Neutrophil (primary cell): ENCODE measurements around the gene MAOB.

ENCODE experiments used
- H3K27ac ChIP-seq: fragments of 200-600 bp; sonication (generic); 2 replicates; pipeline ENCODE4 v1.5.1; 2016; ENCODE audit warnings: mild to moderate bottlenecking, moderate library complexity
- H3K27me3 ChIP-seq: fragments of 200-600 bp; sonication (generic); 2 replicates; pipeline ENCODE4 v1.6.0; 2016; ENCODE audit warnings: mild to moderate bottlenecking
- H3K36me3 ChIP-seq: fragments of 200-600 bp; sonication (generic); 2 replicates; pipeline ENCODE4 v1.5.1; 2017
- H3K4me1 ChIP-seq, 2 experiments: fragments of 200-600 bp in 1 of 2; sonication (generic) in 1 of 2; 1 replicate in 1 of 2; 2 replicates in 1 of 2; pipeline versions ENCODE4 v1.5.1 to v1.6.1; 2013 to 2016; ENCODE audit warnings: low read depth in 1 of 2, low read length in 1 of 2, mild to moderate bottlenecking in 1 of 2, moderate library complexity in 1 of 2; ENCODE audit not compliant: control insufficient read depth in 1 of 2, insufficient read depth in 1 of 2
- H3K4me3 ChIP-seq, 2 experiments: fragments of 200-600 bp in 1 of 2; sonication (generic) in 1 of 2; 1 replicate in 1 of 2; 2 replicates in 1 of 2; pipeline ENCODE4 v1.5.1; 2013 to 2016; ENCODE audit warnings: low read depth in 1 of 2, low read length in 1 of 2, mild to moderate bottlenecking in 1 of 2, moderate library complexity in 1 of 2
- H3K9me3 ChIP-seq: fragments of 200-600 bp; sonication (generic); 2 replicates; pipeline ENCODE4 v1.5.1; 2016
- CTCF ChIP-seq: fragments of 200-600 bp; sonication (generic); IDR thresholded peaks from 2 replicates; pipeline ENCODE4 v1.5.1; 2016; ENCODE audit warnings: antibody characterized with exemption

MAOB gene

GRCh38 chrX:43827791-43828190, 54.5 kb downstream of the MAOB start:
- Histone ChIP-seq H3K4me1 (no peaks in the 10 kb centered on the region), H3K27me3 (no peaks in the 10 kb centered on the region), H3K36me3 (no peaks in the 10 kb centered on the region), H3K27ac (no peak overlapping the region), H3K4me3 (no peak overlapping the region), H3K9me3 (no peaks in the 10 kb centered on the region)
- TF ChIP-seq CTCF, result no peak

- no peaks in the 10 kb centered on the region for H3K36me3 ChIP-seq
- H3K4me1 ChIP-seq, result no peaks in the 10 kb centered on the region
- H3K27ac ChIP-seq, result no peak overlapping the region
These were observed 60.2 kb downstream of the MAOB start for GRCh38 chrX:43822014-43822413.

GRCh38 chrX:43817444-43817843, 64.8 kb downstream of the MAOB start:
- no peak for TF ChIP-seq CTCF
- no peaks in the 10 kb centered on the region for H3K36me3 ChIP-seq
- no peaks in the 10 kb centered on the region for H3K4me1 ChIP-seq
- no peak overlapping the region for H3K27ac ChIP-seq
- H3K4me3 ChIP-seq, result no peak overlapping the region
- no peaks in the 10 kb centered on the region for H3K27me3 ChIP-seq
- no peaks in the 10 kb centered on the region for H3K9me3 ChIP-seq

More at GRCh38 chrX:43822014-43822413, 60.2 kb downstream of the MAOB start:
- no peak for TF ChIP-seq CTCF
- H3K4me3 ChIP-seq, result no peak overlapping the region
- no peaks in the 10 kb centered on the region for H3K9me3 ChIP-seq
- H3K27me3 ChIP-seq, result no peaks in the 10 kb centered on the region

- no peaks in the 10 kb centered on the region for H3K9me3 ChIP-seq
- no peak for TF ChIP-seq CTCF
- no peaks in the 10 kb centered on the region for H3K4me1 ChIP-seq
- no peak overlapping the region for H3K27ac ChIP-seq
- H3K36me3 ChIP-seq, result no peaks in the 10 kb centered on the region
- H3K27me3 ChIP-seq, result no peaks in the 10 kb centered on the region
- no peak overlapping the region for H3K4me3 ChIP-seq
These were observed 67.0 kb downstream of the MAOB start for GRCh38 chrX:43815209-43815608.

- no peaks in the 10 kb centered on the region for H3K36me3 ChIP-seq
- no peak for TF ChIP-seq CTCF
- no peak overlapping the region for H3K27ac ChIP-seq
- no peak overlapping the region for H3K4me3 ChIP-seq
- H3K4me1 ChIP-seq, result no peaks in the 10 kb centered on the region
- H3K9me3 ChIP-seq, result no peaks in the 10 kb centered on the region
- no peaks in the 10 kb centered on the region for H3K27me3 ChIP-seq
These were observed 68.4 kb downstream of the MAOB start for GRCh38 chrX:43813898-43814297.

- Histone ChIP-seq H3K27me3 (no peaks in the 10 kb centered on the region), H3K27ac (no peak overlapping the region), H3K36me3 (no peaks in the 10 kb centered on the region), H3K4me1 (no peaks in the 10 kb centered on the region), H3K9me3 (no peaks in the 10 kb centered on the region), H3K4me3 (no peak overlapping the region)
- TF ChIP-seq CTCF, result no peak
These were observed 68.9 kb downstream of the MAOB start for GRCh38 chrX:43813319-43813718.
